ENCODE data around the gene CAPN1. TPM values are rescaled to one million over a fixed set of nuclear protein-coding genes. Genes with fewer than 3 reads are reported as not detected.

Gene CAPN1
- polyA plus RNA-seq, 2 of the 4 experiments (the other 2 are of a cell fraction): 63.7 to 93.1 TPM

- TF ChIP-seq MAZ (IDR thresholded peaks at IDR 0.05; ENCODE audit: borderline replicate concordance, low read depth, low read length) (no peak), KDM1A (IDR thresholded peaks at IDR 0.05; ENCODE audit: low read depth) (no peak), CBX2 (IDR thresholded peaks at IDR 0.05; ENCODE audit: borderline replicate concordance, low read depth) (no peak), HOXB13 (CRISPR knock-in tag; IDR thresholded peaks at IDR 0.05; ENCODE audit: low read depth) (no peak)
- TF ChIP-seq, protein P1, sequence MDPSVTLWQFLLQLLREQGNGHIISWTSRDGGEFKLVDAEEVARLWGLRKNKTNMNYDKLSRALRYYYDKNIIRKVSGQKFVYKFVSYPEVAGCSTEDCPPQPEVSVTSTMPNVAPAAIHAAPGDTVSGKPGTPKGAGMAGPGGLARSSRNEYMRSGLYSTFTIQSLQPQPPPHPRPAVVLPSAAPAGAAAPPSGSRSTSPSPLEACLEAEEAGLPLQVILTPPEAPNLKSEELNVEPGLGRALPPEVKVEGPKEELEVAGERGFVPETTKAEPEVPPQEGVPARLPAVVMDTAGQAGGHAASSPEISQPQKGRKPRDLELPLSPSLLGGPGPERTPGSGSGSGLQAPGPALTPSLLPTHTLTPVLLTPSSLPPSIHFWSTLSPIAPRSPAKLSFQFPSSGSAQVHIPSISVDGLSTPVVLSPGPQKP (IDR thresholded peaks at IDR 0.05; ENCODE audit: low read depth, low read length): no peak
These were observed 5.0 kb downstream of the CAPN1 start (continued) for GRCh38 chr11:65186701-65187100.

GRCh38 chr11:65187146-65187675 is 5.5 kb downstream of the CAPN1 start:
- no peaks in the 10 kb centered on the region for H3K9me3 ChIP-seq
- DNase-seq (ENCODE audit: low read depth in 1 of 2, low spot score in 1 of 2) (no peak), FAIRE-seq (no peak), ATAC-seq (no peak)
- H3K4me1 ChIP-seq: peaks cover 11% of the 10 kb centered on the region; the same call in 2 of the 3 replicates
- ChIA-PET POLR2A (no interaction called here), CTCF (interaction anchor here (1.0 to 1.9 kb wide), 5 partner anchors 17 to 128 kb away, joined by 3 to 5 read pairs (median 3); partner anchors contain the start of gene ZNHIT2)
- WGBS (ENCODE audit: missing lambda C conversion rate): 90% methylated on average over 6 of the region's 6 CpGs
- H3K4me3 ChIP-seq: no peak overlapping the region
- H3K27ac ChIP-seq: no peak overlapping the region
- H3K4me2 ChIP-seq: no peak overlapping the region
- TF ChIP-seq CBX2 (IDR thresholded peaks at IDR 0.05; ENCODE audit: borderline replicate concordance, low read depth) (no peak), E2F6 (IDR thresholded peaks at IDR 0.05; ENCODE audit: borderline replicate concordance, low read depth) (no peak), RCOR1 (IDR thresholded peaks at IDR 0.05; ENCODE audit: low read depth, low read length) (no peak), RFX5 (IDR thresholded peaks at IDR 0.05) (no peak), HOXB5 (CRISPR knock-in tag; IDR thresholded peaks at IDR 0.05) (no peak), EHMT2 (IDR thresholded peaks at IDR 0.05; ENCODE audit: low read depth) (no peak), CEBPB (IDR thresholded peaks at IDR 0.05) (no peak), SMC3 (IDR thresholded peaks at IDR 0.05) (no peak), HOXB13 (CRISPR knock-in tag; IDR thresholded peaks at IDR 0.05; ENCODE audit: low read depth) (no peak), ZNF302 (CRISPR knock-in tag; IDR thresholded peaks at IDR 0.05) (no peak), REST (IDR thresholded peaks at IDR 0.05) (no peak), CHD4 (IDR thresholded peaks at IDR 0.05; ENCODE audit: borderline replicate concordance) (no peak)
- TF ChIP-seq, protein P2, sequence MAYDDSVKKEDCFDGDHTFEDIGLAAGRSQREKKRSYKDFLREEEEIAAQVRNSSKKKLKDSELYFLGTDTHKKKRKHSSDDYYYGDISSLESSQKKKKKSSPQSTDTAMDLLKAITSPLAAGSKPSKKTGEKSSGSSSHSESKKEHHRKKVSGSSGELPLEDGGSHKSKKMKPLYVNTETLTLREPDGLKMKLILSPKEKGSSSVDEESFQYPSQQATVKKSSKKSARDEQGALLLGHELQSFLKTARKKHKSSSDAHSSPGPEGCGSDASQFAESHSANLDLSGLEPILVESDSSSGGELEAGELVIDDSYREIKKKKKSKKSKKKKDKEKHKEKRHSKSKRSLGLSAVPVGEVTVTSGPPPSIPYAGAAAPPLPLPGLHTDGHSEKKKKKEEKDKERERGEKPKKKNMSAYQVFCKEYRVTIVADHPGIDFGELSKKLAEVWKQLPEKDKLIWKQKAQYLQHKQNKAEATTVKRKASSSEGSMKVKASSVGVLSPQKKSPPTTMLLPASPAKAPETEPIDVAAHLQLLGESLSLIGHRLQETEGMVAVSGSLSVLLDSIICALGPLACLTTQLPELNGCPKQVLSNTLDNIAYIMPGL (CRISPR knock-in tag; IDR thresholded peaks at IDR 0.05; ENCODE audit: borderline replicate concordance): no peak

Measured in A549 (cell line).